Measurements from ENCODE around the gene CPEB1. TPM values are rescaled to one million over a fixed set of nuclear protein-coding genes. Genes with fewer than 3 reads are reported as not detected.
A peak's percentile ranks its signal among the peaks of the same experiment; 100 is the strongest.
"Not testable (repeated sequence)": the region's sequence is repeated elsewhere in the genome, so short reads cannot be mapped to it uniquely, and the experiment has no call there.

CPEB1 gene
- total and polyA plus RNA-seq, 9 donors: 5.4 to 28.9 (median 10.5) TPM

GRCh38 chr15:82646250-82647044, 716 bp downstream of the CPEB1 start:
- Histone ChIP-seq H3K9me3 (no peaks in the 10 kb centered on the region), H3K4me1 (ENCODE audit: insufficient read depth) (peaks cover 8% of the 10 kb centered on the region), H3K27me3 (no peaks in the 10 kb centered on the region), H3K4me3 (peak overlapping the region; percentile 50), H3K27ac (no peak overlapping the region), H3K36me3 (no peaks in the 10 kb centered on the region)
- TF ChIP-seq POLR2A (IDR thresholded peaks at IDR 0.05): no peak
- TF ChIP-seq CTCF (IDR thresholded peaks at IDR 0.05): no peak
- TF ChIP-seq EP300 (IDR thresholded peaks at IDR 0.05): no peak
- DNase-seq: peak; percentile 42 to 59 (median 46)
- intact Hi-C loops (cut with DNase I): loop anchor here in 1 of 4 donors (10.0 kb wide), 1 partner anchor 102 kb away; the partner anchor contains the start of gene RPS17
- 14 to 21% (median 18%) methylated on average over 55 to 56 of the region's 56 CpGs for WGBS, 3 donors

GRCh38 chr15:82644967-82645852, 2.0 kb downstream of the CPEB1 start:
- not testable (repeated sequence) for H3K27ac ChIP-seq

GRCh38 chr15:82643992-82644391, 3.2 kb downstream of the CPEB1 start:
- no peaks in the 10 kb centered on the region for H3K36me3 ChIP-seq
- DNase-seq: no peak
- H3K4me1 ChIP-seq (ENCODE audit: insufficient read depth): peaks cover 8% of the 10 kb centered on the region
- no peak for TF ChIP-seq CTCF (IDR thresholded peaks at IDR 0.05)
- TF ChIP-seq EP300 (IDR thresholded peaks at IDR 0.05): no peak
- TF ChIP-seq POLR2A (IDR thresholded peaks at IDR 0.05): no peak
- no peak overlapping the region for H3K4me3 ChIP-seq
- no peak overlapping the region for H3K27ac ChIP-seq
- no peaks in the 10 kb centered on the region for H3K9me3 ChIP-seq
- H3K27me3 ChIP-seq: no peaks in the 10 kb centered on the region
- WGBS, 3 donors: 50 to 62% (median 51%) methylated on average over 3 of the region's 3 CpGs
- intact Hi-C loops (cut with DNase I): loop anchor here in 1 of 4 donors (10.0 kb wide), 1 partner anchor 99 kb away; the partner anchor contains the start of gene RPS17

More at GRCh38 chr15:82644967-82645852, 2.0 kb downstream of the CPEB1 start:
- not testable (repeated sequence) for H3K4me1 ChIP-seq (ENCODE audit: insufficient read depth); H3K4me3 ChIP-seq; H3K27me3 ChIP-seq; H3K9me3 ChIP-seq; H3K36me3 ChIP-seq; DNase-seq
- intact Hi-C loops (cut with DNase I): loop anchor here in 1 of 4 donors (10.0 kb wide), 1 partner anchor 100 kb away; the partner anchor contains the start of gene RPS17
- 88 to 91% (median 89%) methylated on average over 34 of the region's 34 CpGs for WGBS, 3 donors

GRCh38 chr15:82642656-82643055, 4.5 kb downstream of the CPEB1 start:
- 41 to 75% (median 57%) methylated on average over 3 of the region's 3 CpGs for WGBS, 3 donors
- intact Hi-C loops (cut with DNase I): loop anchor here in 1 of 4 donors (10.0 kb wide), 1 partner anchor 98 kb away; the partner anchor contains the start of gene RPS17
- Histone ChIP-seq H3K4me3 (no peak overlapping the region), H3K9me3 (no peaks in the 10 kb centered on the region), H3K4me1 (ENCODE audit: insufficient read depth) (peaks cover 7% of the 10 kb centered on the region), H3K36me3 (no peaks in the 10 kb centered on the region), H3K27ac (no peak overlapping the region), H3K27me3 (no peaks in the 10 kb centered on the region)
- TF ChIP-seq EP300 (IDR thresholded peaks at IDR 0.05): no peak
- no peak for TF ChIP-seq CTCF (IDR thresholded peaks at IDR 0.05)
- TF ChIP-seq POLR2A (IDR thresholded peaks at IDR 0.05): no peak
- no peak for DNase-seq

All from ovary (tissue), 9 donors.